GM12892 (cell line): Measurements from ENCODE around the gene DGKI.
"Not testable (repeated sequence)": the region's sequence is repeated elsewhere in the genome, so short reads cannot be mapped to it uniquely, and the experiment has no call there.

Experiments used
- POLR2A ChIP-seq: IDR thresholded peaks from 2 replicates; pipeline ENCODE4 v1.6.1; 2011; ENCODE audit warnings: low read depth, low read length, control low read depth
- POLR2AphosphoS5 ChIP-seq: IDR thresholded peaks from 2 replicates; pipeline ENCODE4 v1.6.1; 2011; ENCODE audit warnings: low read depth, low read length, control low read depth
- TAF1 ChIP-seq: IDR thresholded peaks from 2 replicates; pipeline ENCODE4 v1.6.1; 2011; ENCODE audit warnings: low read depth, mild to moderate bottlenecking, control low read depth, low read length, borderline replicate concordance

GRCh38 chr7:137832990-137833389 lies 13.8 kb downstream of the DGKI start:
- not testable (repeated sequence) for TF ChIP-seq POLR2AphosphoS5, POLR2A, TAF1
